Activated CD8-positive, alpha-beta memory T cell treated with anti-CD3 and anti-CD28 coated beads, Interleukin-2, amount 10 ng/mL, durations not matched to agents 7 days and 5 days (primary cell): ENCODE results near the gene EIF4A3. TPM values are rescaled to one million over a fixed set of nuclear protein-coding genes. Genes with fewer than 3 reads are reported as not detected.

Source experiments
- ATAC-seq: fragments of 150-1000 bp; cut with Tn5 transposase; one replicate; pipeline ENCODE4 v1.10.0; 2021; ENCODE audit warnings: moderate library complexity
- CTCF ChIA-PET: fragments of 350-600 bp; sonication (Branson Sonifier 250); formaldehyde crosslinking; loops from one replicate; lab custom pipeline; 2021; ENCODE audit warnings: antibody characterized with exemption; lab: Charles Lee
- DNase-seq: peaks from one replicate; pipeline ENCODE4 v3.0.0-alpha.2; 2020
- H3K27ac Mint-ChIP-seq: one replicate; pipeline ENCODE4 v1.8.0; 2021; ENCODE audit warnings: mild to moderate bottlenecking, mixed read lengths
- H3K27me3 Mint-ChIP-seq: one replicate; pipeline ENCODE4 v1.8.0; 2021; ENCODE audit warnings: mixed read lengths
- H3K36me3 Mint-ChIP-seq: one replicate; pipeline ENCODE4 v1.8.0; 2021; ENCODE audit warnings: mild to moderate bottlenecking, mixed read lengths
- H3K4me1 Mint-ChIP-seq: one replicate; pipeline ENCODE4 v1.8.0; 2021; ENCODE audit warnings: mixed read lengths
- H3K4me3 Mint-ChIP-seq: one replicate; pipeline ENCODE4 v1.8.0; 2021; ENCODE audit warnings: mild to moderate bottlenecking, moderate library complexity, mixed read lengths
- H3K9me3 Mint-ChIP-seq: one replicate; pipeline ENCODE4 v1.8.0; 2022; ENCODE audit warnings: low read depth, mixed read lengths
- total RNA-seq, 2 experiments: library from RNA; stranded (reverse); gene quantifications; one replicate each; pipeline ENCODE4 v1.2.3, GENCODE V29; 2021

Gene EIF4A3
- total RNA-seq, 2 experiments from 2014 or later, result 145 to 161 TPM

GRCh38 chr17:80113033-80113484 lies 33.9 kb downstream of the EIF4A3 start:
- Mint-ChIP-seq H3K4me1 (no peaks in the 10 kb centered on the region), H3K9me3 (no peaks in the 10 kb centered on the region), H3K27ac (no peak overlapping the region), H3K36me3 (no peaks in the 10 kb centered on the region), H3K4me3 (no peak overlapping the region), H3K27me3 (no peaks in the 10 kb centered on the region)
- no peak for ATAC-seq
- DNase-seq, result no peak
- CTCF ChIA-PET, result interaction anchor here (1.1 to 4.6 kb wide), 2 partner anchors 12 to 31 kb away, joined by 3 to 19 read pairs; partner anchors contain the start of gene GAA

- H3K27me3 Mint-ChIP-seq, result no peaks in the 10 kb centered on the region
- no peak for ATAC-seq
- no peaks in the 10 kb centered on the region for H3K9me3 Mint-ChIP-seq
- no peak for DNase-seq
- CTCF ChIA-PET, result interaction anchor here (1.1 kb wide), 1 partner anchor 30 kb away, joined by 3 read pairs; no protein-coding TSS in a partner anchor
- no peak overlapping the region for H3K27ac Mint-ChIP-seq
- H3K4me3 Mint-ChIP-seq, result no peak overlapping the region
- no peaks in the 10 kb centered on the region for H3K4me1 Mint-ChIP-seq
- H3K36me3 Mint-ChIP-seq, result no peaks in the 10 kb centered on the region
Measured at GRCh38 chr17:80112471-80113032, 34.4 kb downstream of the EIF4A3 start.

GRCh38 chr17:80111702-80112470 lies 35.0 kb downstream of the EIF4A3 start:
- peak; percentile 46 for ATAC-seq
- no peaks in the 10 kb centered on the region for H3K27me3 Mint-ChIP-seq
- no peaks in the 10 kb centered on the region for H3K36me3 Mint-ChIP-seq
- no peaks in the 10 kb centered on the region for H3K9me3 Mint-ChIP-seq
- DNase-seq, result no peak
- H3K4me1 Mint-ChIP-seq, result no peaks in the 10 kb centered on the region
- H3K4me3 Mint-ChIP-seq, result no peak overlapping the region
- no peak overlapping the region for H3K27ac Mint-ChIP-seq
- CTCF ChIA-PET, result interaction anchor here (1.1 kb wide), 1 partner anchor 30 kb away, joined by 3 read pairs; no protein-coding TSS in a partner anchor

- CTCF ChIA-PET, result interaction anchor here (2.1 kb wide), 1 partner anchor 10 kb away, joined by 8 read pairs; the partner anchor contains the start of gene GAA
- H3K27ac Mint-ChIP-seq, result no peak overlapping the region
Measured at GRCh38 chr17:80110927-80111701, 35.8 kb downstream of the EIF4A3 start.

GRCh38 chr17:80110447-80110812 lies 36.5 kb downstream of the EIF4A3 start:
- no peak for ATAC-seq
- Mint-ChIP-seq H3K27me3 (no peaks in the 10 kb centered on the region), H3K9me3 (no peaks in the 10 kb centered on the region), H3K36me3 (no peaks in the 10 kb centered on the region), H3K27ac (no peak overlapping the region), H3K4me3 (no peak overlapping the region), H3K4me1 (no peaks in the 10 kb centered on the region)
- DNase-seq, result no peak
- CTCF ChIA-PET, result interaction anchor here (2.1 kb wide), 1 partner anchor 9 kb away, joined by 8 read pairs; the partner anchor contains the start of gene GAA

More at GRCh38 chr17:80110927-80111701, 35.8 kb downstream of the EIF4A3 start:
- Mint-ChIP-seq H3K27me3 (no peaks in the 10 kb centered on the region), H3K9me3 (no peaks in the 10 kb centered on the region), H3K36me3 (no peaks in the 10 kb centered on the region), H3K4me1 (no peaks in the 10 kb centered on the region), H3K4me3 (no peak overlapping the region)
- DNase-seq, result no peak
- no peak for ATAC-seq

GRCh38 chr17:80109713-80110446 lies 37.0 kb downstream of the EIF4A3 start:
- CTCF ChIA-PET, result interaction anchor here (2.1 kb wide), 1 partner anchor 8 kb away, joined by 8 read pairs; the partner anchor contains the start of gene GAA
- DNase-seq (no peak), ATAC-seq (no peak)

GRCh38 chr17:80109066-80109660 lies 37.8 kb downstream of the EIF4A3 start:
- CTCF ChIA-PET, result interaction anchor here (2.1 kb wide), 1 partner anchor 8 kb away, joined by 8 read pairs; the partner anchor contains the start of gene GAA
- DNase-seq (no peak), ATAC-seq (no peak)
- H3K27me3 Mint-ChIP-seq, result no peaks in the 10 kb centered on the region
- H3K27ac Mint-ChIP-seq, result no peak overlapping the region
- H3K4me1 Mint-ChIP-seq, result no peaks in the 10 kb centered on the region
- no peaks in the 10 kb centered on the region for H3K36me3 Mint-ChIP-seq
- no peak overlapping the region for H3K4me3 Mint-ChIP-seq
- H3K9me3 Mint-ChIP-seq, result no peaks in the 10 kb centered on the region

More at GRCh38 chr17:80109713-80110446, 37.0 kb downstream of the EIF4A3 start:
- no peak overlapping the region for H3K27ac Mint-ChIP-seq
- H3K36me3 Mint-ChIP-seq, result no peaks in the 10 kb centered on the region
- H3K9me3 Mint-ChIP-seq, result no peaks in the 10 kb centered on the region
- no peaks in the 10 kb centered on the region for H3K4me1 Mint-ChIP-seq
- H3K27me3 Mint-ChIP-seq, result no peaks in the 10 kb centered on the region
- H3K4me3 Mint-ChIP-seq, result no peak overlapping the region

GRCh38 chr17:80108036-80108971 lies 38.6 kb downstream of the EIF4A3 start:
- Mint-ChIP-seq H3K9me3 (no peaks in the 10 kb centered on the region), H3K4me1 (peaks cover under 1% of the 10 kb centered on the region), H3K4me3 (no peak overlapping the region), H3K27ac (no peak overlapping the region), H3K36me3 (no peaks in the 10 kb centered on the region), H3K27me3 (no peaks in the 10 kb centered on the region)
- DNase-seq, result no peak
- ATAC-seq, result no peak
- CTCF ChIA-PET, result interaction anchor here (2.1 kb wide), 1 partner anchor 7 kb away, joined by 8 read pairs; the partner anchor contains the start of gene GAA

- Mint-ChIP-seq H3K9me3 (no peaks in the 10 kb centered on the region), H3K4me3 (no peak overlapping the region), H3K36me3 (no peaks in the 10 kb centered on the region), H3K27me3 (no peaks in the 10 kb centered on the region), H3K27ac (no peak overlapping the region), H3K4me1 (peaks cover 6% of the 10 kb centered on the region)
- no peak for ATAC-seq
- CTCF ChIA-PET, result interaction anchor here (1.4 kb wide), 1 partner anchor 101 kb away, joined by 3 read pairs; no protein-coding TSS in a partner anchor
- no peak for DNase-seq
Measured at GRCh38 chr17:80107231-80108021, 39.5 kb downstream of the EIF4A3 start.

GRCh38 chr17:80106751-80107150 lies 40.2 kb downstream of the EIF4A3 start:
- ATAC-seq, result no peak
- Mint-ChIP-seq H3K36me3 (no peaks in the 10 kb centered on the region), H3K4me1 (peaks cover 12% of the 10 kb centered on the region), H3K4me3 (no peak overlapping the region), H3K27ac (no peak overlapping the region), H3K9me3 (no peaks in the 10 kb centered on the region), H3K27me3 (no peaks in the 10 kb centered on the region)
- CTCF ChIA-PET, result interaction anchor here (1.4 kb wide), 1 partner anchor 100 kb away, joined by 3 read pairs; no protein-coding TSS in a partner anchor
- no peak for DNase-seq

- CTCF ChIA-PET, result interaction anchor here (1.4 kb wide), 1 partner anchor 99 kb away, joined by 3 read pairs; no protein-coding TSS in a partner anchor
- no peaks in the 10 kb centered on the region for H3K36me3 Mint-ChIP-seq
- no peaks in the 10 kb centered on the region for H3K9me3 Mint-ChIP-seq
- peaks cover 12% of the 10 kb centered on the region for H3K4me1 Mint-ChIP-seq
- DNase-seq (no peak), ATAC-seq (no peak)
- H3K27me3 Mint-ChIP-seq, result no peaks in the 10 kb centered on the region
- H3K27ac Mint-ChIP-seq, result no peak overlapping the region
- no peak overlapping the region for H3K4me3 Mint-ChIP-seq
Measured at GRCh38 chr17:80106176-80106575, 40.8 kb downstream of the EIF4A3 start.
